Stimulated activated CD8-positive, alpha-beta memory T cell treated with anti-CD3 and anti-CD28 coated beads, Interleukin-4, amount 100 ng/mL, for 48 hours (primary cell): ENCODE data around the gene AP3S1.

Source experiments
- DNase-seq: peaks from one replicate; pipeline ENCODE4 v3.0.0-alpha.2; 2020

AP3S1 gene

GRCh38 chr5:115944501-115944900 lies 102.8 kb downstream of the AP3S1 start:
- no peak for DNase-seq

GRCh38 chr5:115946655-115947054 lies 104.9 kb downstream of the AP3S1 start:
- no peak for DNase-seq

- DNase-seq: no peak
Observed at GRCh38 chr5:115947260-115947659, 105.5 kb downstream of the AP3S1 start.

GRCh38 chr5:115948091-115948534 lies 106.4 kb downstream of the AP3S1 start:
- no peak for DNase-seq

- DNase-seq: no peak
Observed at GRCh38 chr5:115949096-115949495, 107.4 kb downstream of the AP3S1 start.

GRCh38 chr5:115952588-115952987 lies 110.9 kb downstream of the AP3S1 start:
- DNase-seq: no peak

GRCh38 chr5:115954144-115954543 lies 112.4 kb downstream of the AP3S1 start:
- DNase-seq: no peak

GRCh38 chr5:115956957-115957356 lies 115.2 kb downstream of the AP3S1 start:
- no peak for DNase-seq

GRCh38 chr5:115961381-115962238 lies 119.9 kb downstream of the AP3S1 start:
- no peak for DNase-seq

GRCh38 chr5:115962239-115962564 lies 120.5 kb downstream of the AP3S1 start, which contains the start of gene LVRN:
LVRN (plus strand) TSS chr5:115962475; CDS start chr5:115962618, 143 bp downstream.
- no peak for DNase-seq

- DNase-seq: no peak
Observed at GRCh38 chr5:115962565-115963402, 121.0 kb downstream of the AP3S1 start.

GRCh38 chr5:115963566-115963965 lies 121.8 kb downstream of the AP3S1 start:
- DNase-seq: no peak
